ENCODE results near the gene NBPF15. TPM values are rescaled to one million over a fixed set of nuclear protein-coding genes. Genes with fewer than 3 reads are reported as not detected.
A peak's percentile ranks its signal among the peaks of the same experiment; 100 is the strongest.
"Not testable (repeated sequence)": the region's sequence is repeated elsewhere in the genome, so short reads cannot be mapped to it uniquely, and the experiment has no call there.

NBPF15 gene
- total and polyA plus RNA-seq, 12 donors: 4.7 to 18.1 (median 8.6) TPM

DNA sequence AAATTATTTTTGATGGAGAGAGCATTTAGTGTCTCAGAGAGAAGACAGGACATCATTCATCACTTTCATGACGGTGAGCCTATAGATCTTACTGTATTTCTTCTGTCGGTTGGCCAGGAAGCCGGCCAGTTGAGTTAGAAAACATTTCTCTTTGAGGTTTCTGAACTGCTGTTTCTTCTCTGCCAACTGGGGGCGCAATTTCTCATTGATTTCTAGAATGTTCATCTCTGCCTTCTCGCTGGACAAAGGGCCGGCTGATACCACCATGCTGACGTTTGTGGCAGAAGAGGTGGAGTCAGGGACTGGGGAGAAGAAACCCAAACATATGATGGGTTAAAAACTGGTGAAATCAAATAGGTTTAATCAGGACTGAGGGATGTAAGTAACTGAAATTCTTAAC, 21.7 kb downstream of the NBPF15 start:
- H3K36me3 ChIP-seq; H3K27me3 ChIP-seq; H3K27ac ChIP-seq; H3K4me3 ChIP-seq; intact Hi-C loops (cut with DNase I); DNase-seq; H3K9me3 ChIP-seq; ATAC-seq; H3K4me1 ChIP-seq: not testable (repeated sequence)
- WGBS, 2 donors: 40 to 45% methylated on average over 6 of the region's 7 CpGs
- TF ChIP-seq, protein P1, sequence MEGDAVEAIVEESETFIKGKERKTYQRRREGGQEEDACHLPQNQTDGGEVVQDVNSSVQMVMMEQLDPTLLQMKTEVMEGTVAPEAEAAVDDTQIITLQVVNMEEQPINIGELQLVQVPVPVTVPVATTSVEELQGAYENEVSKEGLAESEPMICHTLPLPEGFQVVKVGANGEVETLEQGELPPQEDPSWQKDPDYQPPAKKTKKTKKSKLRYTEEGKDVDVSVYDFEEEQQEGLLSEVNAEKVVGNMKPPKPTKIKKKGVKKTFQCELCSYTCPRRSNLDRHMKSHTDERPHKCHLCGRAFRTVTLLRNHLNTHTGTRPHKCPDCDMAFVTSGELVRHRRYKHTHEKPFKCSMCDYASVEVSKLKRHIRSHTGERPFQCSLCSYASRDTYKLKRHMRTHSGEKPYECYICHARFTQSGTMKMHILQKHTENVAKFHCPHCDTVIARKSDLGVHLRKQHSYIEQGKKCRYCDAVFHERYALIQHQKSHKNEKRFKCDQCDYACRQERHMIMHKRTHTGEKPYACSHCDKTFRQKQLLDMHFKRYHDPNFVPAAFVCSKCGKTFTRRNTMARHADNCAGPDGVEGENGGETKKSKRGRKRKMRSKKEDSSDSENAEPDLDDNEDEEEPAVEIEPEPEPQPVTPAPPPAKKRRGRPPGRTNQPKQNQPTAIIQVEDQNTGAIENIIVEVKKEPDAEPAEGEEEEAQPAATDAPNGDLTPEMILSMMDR (IDR thresholded peaks at IDR 0.05): peak in 1 of 9 donors; percentile 9

DNA sequence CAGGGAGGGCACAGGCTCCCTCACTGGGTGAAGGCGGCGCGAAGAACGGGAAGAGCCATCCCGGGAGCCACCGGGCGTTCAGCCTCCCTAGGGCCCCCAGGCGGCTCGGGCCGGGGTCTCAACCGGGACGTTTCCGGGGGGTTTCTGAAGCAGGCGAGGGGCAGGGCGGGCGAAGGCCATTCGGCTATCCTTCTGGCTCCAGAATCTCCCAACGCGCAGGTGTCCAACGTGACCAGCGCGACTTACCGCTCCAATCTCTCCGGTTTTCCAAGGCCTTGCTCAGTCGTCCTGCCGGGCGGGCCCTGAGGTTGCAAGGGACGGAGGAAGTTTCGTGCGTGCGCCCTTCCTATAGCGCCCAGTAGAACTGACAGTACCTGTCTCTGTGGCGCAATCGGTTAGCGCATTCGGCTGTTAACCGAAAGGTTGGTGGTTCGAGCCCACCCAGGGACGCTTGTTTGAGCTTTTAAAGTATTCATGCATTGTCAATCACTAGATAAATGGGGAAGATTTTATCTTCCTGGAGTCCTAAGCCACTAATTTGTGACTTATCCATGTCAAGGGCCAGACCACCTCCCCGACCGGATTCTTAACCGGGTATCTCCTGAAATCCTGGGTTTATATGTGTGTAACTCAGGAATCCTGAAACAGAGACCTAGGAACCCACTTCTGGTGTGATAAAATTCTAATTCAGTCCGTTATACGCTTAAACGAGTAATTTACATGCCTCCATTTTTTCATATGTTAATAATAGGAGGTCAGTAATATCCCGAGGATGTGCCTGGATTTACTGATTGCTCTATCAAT, 42.4 kb downstream of the NBPF15 start:
- Histone ChIP-seq H3K4me3 (peak overlapping the region in 9 of 10 donors; percentile 22 to 56 (median 48)), H3K27ac (peak overlapping the region in 2 of 10 donors; percentile 14 to 58), H3K36me3 (peaks cover 0 to 16% (median 0%) of the 10 kb centered on the region in 9 donors)
- H3K27me3 ChIP-seq; H3K9me3 ChIP-seq; intact Hi-C loops (cut with DNase I); H3K4me1 ChIP-seq; ATAC-seq: not testable (repeated sequence)
- DNase-seq: peak; percentile 15 to 21
- 5 to 9% methylated on average over 29 to 44 of the region's 46 CpGs for WGBS, 2 donors
- TF ChIP-seq, protein P1 (IDR thresholded peaks at IDR 0.05): peak in 1 of 9 donors; percentile 4

DNA sequence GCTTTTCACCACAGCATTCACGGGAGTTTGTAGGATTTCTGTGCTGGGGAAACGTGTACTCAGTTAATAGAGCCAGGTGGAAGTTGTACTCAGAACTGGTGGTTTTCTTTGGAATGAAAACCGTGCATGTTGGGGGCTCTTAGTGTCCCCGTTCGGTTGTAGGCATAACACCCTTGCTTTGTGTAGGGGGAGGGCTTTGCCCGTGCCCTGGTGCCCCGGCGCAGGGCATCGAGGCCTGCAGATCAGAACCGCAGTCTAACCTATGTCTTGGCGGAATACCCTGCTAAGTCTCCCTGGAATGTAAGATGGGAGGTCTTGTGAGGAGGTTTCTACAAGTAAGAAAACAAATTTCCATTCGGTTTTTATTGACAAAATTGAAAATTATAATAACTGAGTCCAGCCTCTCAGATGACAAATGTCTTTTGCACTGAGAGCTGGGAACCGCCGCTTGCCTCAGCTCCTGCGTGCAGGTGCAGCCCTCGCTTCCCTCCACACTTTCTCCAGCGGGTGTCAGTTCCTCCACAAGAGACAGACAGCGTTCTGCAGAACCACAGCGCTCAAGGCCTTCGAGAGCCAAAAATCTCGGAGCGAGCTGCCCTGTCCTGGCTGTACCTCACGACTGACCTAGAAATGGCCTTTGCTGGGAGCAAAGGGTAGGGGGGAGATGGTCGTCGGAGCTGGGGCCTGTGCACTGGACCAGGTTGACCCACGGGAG, 47.9 kb downstream of the NBPF15 start:
- H3K9me3 ChIP-seq; DNase-seq; ATAC-seq; H3K36me3 ChIP-seq; intact Hi-C loops (cut with DNase I); H3K27me3 ChIP-seq; H3K4me1 ChIP-seq: not testable (repeated sequence)
- peak overlapping the region in 3 of 10 donors; percentile 68 to 81 (median 80) for H3K27ac ChIP-seq
- H3K4me3 ChIP-seq: peak overlapping the region in 9 of 10 donors; percentile 38 to 66 (median 56)
- WGBS, 2 donors: 57 to 58% methylated on average over 8 to 14 of the region's 26 CpGs

DNA sequence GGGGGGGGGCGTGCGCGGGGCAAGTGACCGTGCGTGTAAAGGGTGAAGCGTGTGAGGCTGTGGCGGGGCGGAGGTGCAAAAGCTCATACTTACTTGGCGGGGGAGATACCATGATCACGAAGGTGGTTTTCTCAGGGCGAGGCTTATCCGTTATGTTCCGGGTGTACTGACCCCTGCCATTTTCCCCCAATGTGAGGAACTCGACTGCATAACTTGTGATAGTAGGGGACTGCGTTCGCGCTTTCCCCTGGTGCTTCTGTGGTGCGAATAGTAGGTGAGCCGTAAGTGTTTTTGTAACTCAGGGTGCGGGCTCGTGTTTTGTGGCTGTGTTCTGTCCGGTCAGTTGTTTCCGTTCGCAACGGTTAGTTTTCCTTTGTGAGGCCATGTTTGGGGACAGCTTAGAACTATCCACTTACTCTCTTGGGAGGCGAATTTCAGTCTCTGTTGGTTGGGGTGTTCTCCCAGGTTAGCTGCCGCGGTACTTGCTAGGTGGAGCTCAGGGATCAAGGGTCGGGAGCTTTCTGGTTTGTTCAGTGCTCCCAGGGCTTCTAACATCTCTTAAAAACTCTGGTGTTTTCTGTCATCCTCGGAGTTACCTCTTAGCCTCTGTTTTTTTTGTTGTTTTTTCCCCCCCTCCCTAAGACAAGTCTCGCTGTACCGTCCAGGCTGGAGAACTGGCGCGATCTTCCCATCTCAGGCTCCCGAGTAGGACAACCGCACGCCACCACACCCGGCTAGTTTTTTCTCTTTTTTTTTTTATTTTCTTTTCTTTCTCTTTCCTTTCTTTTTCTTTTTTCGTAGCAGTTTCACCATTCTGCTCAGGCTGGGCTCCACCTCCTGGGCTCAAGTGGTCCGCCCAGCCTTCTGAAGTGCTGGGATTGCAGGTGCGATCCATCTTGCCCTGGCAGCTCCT, 48.7 kb downstream of the NBPF15 start:
- H3K36me3 ChIP-seq; intact Hi-C loops (cut with DNase I); H3K4me1 ChIP-seq; H3K27me3 ChIP-seq; H3K9me3 ChIP-seq: not testable (repeated sequence)
- WGBS, 2 donors: 2% methylated on average over 40 to 41 of the region's 41 CpGs
- DNase-seq: peak; percentile 34 to 83
- ATAC-seq: peak; percentile 76 to 95 (median 90)
- Histone ChIP-seq H3K4me3 (peak overlapping the region; percentile 14 to 66 (median 53)), H3K27ac (peak overlapping the region in 9 of 10 donors; percentile 68 to 86 (median 80))

DNA sequence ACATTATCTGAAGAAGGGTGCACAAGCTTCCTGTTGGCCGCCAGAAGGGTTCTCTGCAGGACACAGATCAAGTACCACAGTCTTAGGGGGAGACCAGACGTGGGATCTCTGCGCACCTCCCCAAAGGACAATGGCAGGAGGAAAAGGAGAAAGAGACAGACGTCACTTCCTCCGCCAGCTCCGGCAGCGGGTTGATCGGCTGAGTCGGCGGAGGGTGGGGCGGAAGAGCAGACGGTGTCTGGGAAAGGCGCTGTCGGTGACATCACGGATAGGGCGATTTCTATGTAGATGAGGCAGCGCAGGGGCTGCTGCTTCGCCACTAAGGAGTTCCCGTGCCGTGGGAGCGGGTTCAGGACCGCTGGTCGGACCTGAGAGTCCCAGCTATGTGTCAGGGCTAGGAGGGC, 49.4 kb downstream of the NBPF15 start:
- H3K36me3 ChIP-seq; intact Hi-C loops (cut with DNase I); H3K27me3 ChIP-seq; H3K9me3 ChIP-seq; H3K4me1 ChIP-seq: not testable (repeated sequence)
- WGBS, 2 donors: 1 to 3% methylated on average over 14 to 21 of the region's 23 CpGs
- Histone ChIP-seq H3K4me3 (peak overlapping the region in 8 of 10 donors; percentile 38 to 66 (median 56)), H3K27ac (peak overlapping the region in 8 of 10 donors; percentile 31 to 86 (median 76))
- peak; percentile 76 to 79 for DNase-seq
- ATAC-seq: peak; percentile 94 to 97 (median 96)

DNA sequence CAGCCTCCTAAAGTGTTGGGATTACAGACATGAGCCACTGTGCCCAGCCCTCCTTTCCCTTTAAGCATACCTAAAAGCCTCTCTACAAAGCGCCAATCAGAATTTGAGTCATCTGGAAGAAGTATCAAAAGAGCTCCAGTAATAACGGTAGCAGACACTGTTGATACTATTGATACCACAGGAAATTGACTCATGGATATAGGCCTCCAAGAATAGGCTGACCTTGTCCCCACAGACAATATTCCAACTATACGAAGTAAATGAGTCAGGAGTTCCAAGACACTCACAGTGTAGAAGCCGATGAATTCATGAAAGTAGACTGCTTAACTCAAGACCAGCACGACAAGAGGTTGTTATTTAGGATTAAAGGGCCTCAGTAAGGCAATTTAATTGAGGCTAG, 58.7 kb downstream of the NBPF15 start:
- intact Hi-C loops (cut with DNase I); H3K4me3 ChIP-seq; H3K9me3 ChIP-seq; H3K4me1 ChIP-seq; ATAC-seq; H3K36me3 ChIP-seq; H3K27me3 ChIP-seq; DNase-seq; H3K27ac ChIP-seq: not testable (repeated sequence)
- 48 to 51% methylated on average over 5 of the region's 5 CpGs for WGBS, 2 donors

DNA sequence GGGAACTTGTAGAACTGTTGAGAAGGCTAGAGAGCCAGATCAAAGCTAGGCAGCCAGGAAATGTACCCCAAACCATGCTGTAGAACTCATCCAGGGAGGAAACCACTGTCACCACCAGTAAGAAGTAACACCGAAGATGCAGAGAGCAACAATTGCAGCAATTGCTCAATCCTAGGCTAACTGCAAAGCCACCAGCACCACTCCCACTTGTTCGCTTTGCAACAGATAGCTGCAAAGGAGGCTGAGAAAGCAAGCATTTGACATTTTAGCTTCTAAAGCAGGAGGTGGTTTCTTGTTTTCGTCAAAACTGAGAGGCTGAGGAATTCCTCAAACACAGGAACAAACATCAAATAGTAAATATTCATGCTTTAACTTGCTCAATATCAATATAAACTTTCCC, 89.8 kb downstream of the NBPF15 start:
- H3K27me3 ChIP-seq; H3K27ac ChIP-seq; H3K4me3 ChIP-seq; ATAC-seq; DNase-seq; H3K4me1 ChIP-seq; H3K36me3 ChIP-seq; H3K9me3 ChIP-seq; intact Hi-C loops (cut with DNase I): not testable (repeated sequence)
- WGBS, 2 donors: no CpG with 5 or more reads among the region's 3 CpGs
